Measurements from ENCODE around the gene GPX1.
A peak's percentile ranks its signal among the peaks of the same experiment; 100 is the strongest.

Gene GPX1

GRCh38 chr3:49378249-49378895 is 20.2 kb upstream of the GPX1 start:
- TF ChIP-seq CTCF (IDR thresholded peaks at IDR 0.05; ENCODE audit: extremely low read depth, insufficient read depth, missing control alignments): no peak
- DNase-seq (ENCODE audit: low spot score): no peak
- in situ Hi-C loops (cut with MboI; ENCODE audit: low pct_unique_long_range_greater_than_20kb, low sequenced_read_pairs, unreplicated experiment): no loop called here

- in situ Hi-C loops (cut with MboI; ENCODE audit: low pct_unique_long_range_greater_than_20kb, low sequenced_read_pairs, unreplicated experiment): no loop called here
- DNase-seq (ENCODE audit: low spot score): peak; percentile 42
- no peak for TF ChIP-seq CTCF (IDR thresholded peaks at IDR 0.05; ENCODE audit: extremely low read depth, insufficient read depth, missing control alignments)
These were observed 19.3 kb upstream of the GPX1 start for GRCh38 chr3:49377483-49377882.

- no peak for DNase-seq (ENCODE audit: low spot score)
- no peak for TF ChIP-seq CTCF (IDR thresholded peaks at IDR 0.05; ENCODE audit: extremely low read depth, insufficient read depth, missing control alignments)
- in situ Hi-C loops (cut with MboI; ENCODE audit: low pct_unique_long_range_greater_than_20kb, low sequenced_read_pairs, unreplicated experiment): no loop called here
These were observed 13.8 kb upstream of the GPX1 start for GRCh38 chr3:49371946-49372345.

GRCh38 chr3:49370585-49371290 is 12.6 kb upstream of the GPX1 start:
- no peak for DNase-seq (ENCODE audit: low spot score)
- in situ Hi-C loops (cut with MboI; ENCODE audit: low pct_unique_long_range_greater_than_20kb, low sequenced_read_pairs, unreplicated experiment): no loop called here
- TF ChIP-seq CTCF (IDR thresholded peaks at IDR 0.05; ENCODE audit: extremely low read depth, insufficient read depth, missing control alignments): no peak

GRCh38 chr3:49362561-49362960 is 4.4 kb upstream of the GPX1 start:
- in situ Hi-C loops (cut with MboI; ENCODE audit: low pct_unique_long_range_greater_than_20kb, low sequenced_read_pairs, unreplicated experiment): no loop called here
- TF ChIP-seq CTCF (IDR thresholded peaks at IDR 0.05; ENCODE audit: extremely low read depth, insufficient read depth, missing control alignments): no peak
- no peak for DNase-seq (ENCODE audit: low spot score)

GRCh38 chr3:49359623-49360022 is 1.5 kb upstream of the GPX1 start:
- DNase-seq (ENCODE audit: low spot score): no peak
- TF ChIP-seq CTCF (IDR thresholded peaks at IDR 0.05; ENCODE audit: extremely low read depth, insufficient read depth, missing control alignments): no peak
- in situ Hi-C loops (cut with MboI; ENCODE audit: low pct_unique_long_range_greater_than_20kb, low sequenced_read_pairs, unreplicated experiment): no loop called here
